ENCODE measurements around the gene TBC1D14.

- TF ChIP-seq POLR2A (IDR thresholded peaks at IDR 0.05; ENCODE audit: low read depth, low read length) = no peak
- TF ChIP-seq RCOR1 (conservative IDR thresholded peaks at IDR 0.05; ENCODE audit: low read depth, low read length) = no peak
Observed at GRCh38 chr4:6892190-6892908, 17.3 kb upstream of the TBC1D14 start.
